IMR-90 (cell line): ENCODE results near the gene IGSF3. TPM values are rescaled to one million over a fixed set of nuclear protein-coding genes. Genes with fewer than 3 reads are reported as not detected.

ENCODE experiments used
- ATAC-seq: fragments of 200-7000 bp; cut with Tn5 transposase; 2 replicates; pipeline ENCODE4 v1.9.1; 2020; ENCODE audit warnings: low read depth, mild to moderate bottlenecking, moderate library complexity
- BruUV-seq: library from RNA; stranded (reverse); fragments of 400-500 nt; replicated peaks from 2 replicates; lab custom pipeline; 2021; lab: Mats Ljungman, UMichigan
- CTCF ChIA-PET: fragments of 300-600 bp; formaldehyde crosslinking; extraction: SDS; loops from one replicate; lab custom pipeline; 2021; ENCODE audit warnings: antibody characterized with exemption; lab: Yijun Ruan, JAX
- POLR2A ChIA-PET: fragments of 300-600 bp; sonication (Branson Sonifier 250); formaldehyde crosslinking; loops from one replicate; lab custom pipeline; 2022; ENCODE audit warnings: antibody characterized with exemption; ENCODE audit not compliant: unreplicated experiment; lab: Charles Lee
- DNase-seq: peaks from one replicate; pipeline ENCODE4 v3.0.0; 2013
- H2AFZ ChIP-seq: replicated peaks from 2 replicates; pipeline ENCODE3; 2013; ENCODE audit warnings: low read length, mild to moderate bottlenecking; ENCODE audit not compliant: poor library complexity
- H2AK5ac ChIP-seq: 2 replicates; pipeline ENCODE4 v1.6.1; 2013; ENCODE audit warnings: low read depth, low read length, inconsistent platforms
- H2AK9ac ChIP-seq: replicated peaks from 2 replicates; pipeline ENCODE3; 2013; ENCODE audit warnings: mild to moderate bottlenecking, low read depth, low read length, moderate library complexity; ENCODE audit not compliant: poor library complexity
- H2BK120ac ChIP-seq: 2 replicates; pipeline ENCODE4 v1.6.1; 2013; ENCODE audit warnings: low read depth, low read length, inconsistent platforms
- H2BK15ac ChIP-seq: 3 replicates; pipeline ENCODE4 v1.6.1; 2013; ENCODE audit warnings: low read depth, low read length, inconsistent platforms
- H2BK20ac ChIP-seq: 2 replicates; pipeline ENCODE4 v1.6.1; 2013; ENCODE audit warnings: low read depth, mild to moderate bottlenecking, inconsistent platforms, low read length, moderate library complexity
- H2BK5ac ChIP-seq: 2 replicates; pipeline ENCODE4 v1.6.1; 2013; ENCODE audit warnings: mild to moderate bottlenecking, low read depth, low read length, inconsistent platforms; ENCODE audit not compliant: poor library complexity, severe bottlenecking
- H3K14ac ChIP-seq: replicated peaks from 2 replicates; pipeline ENCODE4 v1.6.1; 2013; ENCODE audit warnings: low read depth, low read length, inconsistent platforms
- H3K18ac ChIP-seq: 2 replicates; pipeline ENCODE4 v1.6.1; 2013; ENCODE audit warnings: low read depth, low read length, control low read depth
- H3K23ac ChIP-seq: 2 replicates; pipeline ENCODE4 v1.6.1; 2013; ENCODE audit warnings: low read depth, low read length, inconsistent platforms
- H3K27ac ChIP-seq: 2 replicates; pipeline ENCODE4 v1.5.1; 2013; ENCODE audit warnings: mild to moderate bottlenecking, control low read depth, low read length; ENCODE audit not compliant: insufficient read depth
- H3K27me3 ChIP-seq: 2 replicates; pipeline ENCODE4 v1.6.1; 2013; ENCODE audit warnings: low read length; ENCODE audit not compliant: control insufficient read depth, insufficient read depth
- H3K36me3 ChIP-seq: 2 replicates; pipeline ENCODE4 v1.6.1; 2013; ENCODE audit warnings: low read length, mixed read lengths; ENCODE audit not compliant: control insufficient read depth, insufficient read depth
- H3K4ac ChIP-seq: 2 replicates; pipeline ENCODE4 v1.6.1; 2013; ENCODE audit warnings: low read depth, low read length, inconsistent platforms
- H3K4me1 ChIP-seq: 2 replicates; pipeline ENCODE4 v1.6.1; 2013; ENCODE audit warnings: low read length, mixed read lengths; ENCODE audit not compliant: control insufficient read depth, insufficient read depth
- H3K4me2 ChIP-seq: 2 replicates; pipeline ENCODE4 v1.6.1; 2013; ENCODE audit warnings: low read depth, mild to moderate bottlenecking, control low read depth, low read length, moderate library complexity
- H3K4me3 ChIP-seq: 2 replicates; pipeline ENCODE4 v1.5.1; 2013; ENCODE audit warnings: low read depth, mild to moderate bottlenecking, control low read depth, low read length, moderate library complexity; ENCODE audit not compliant: insufficient read depth
- H3K56ac ChIP-seq: 2 replicates; pipeline ENCODE4 v1.6.1; 2013; ENCODE audit warnings: low read length, inconsistent platforms; ENCODE audit not compliant: insufficient read depth; ENCODE audit errors: extremely low read depth
- H3K79me1 ChIP-seq, 2 experiments: 2 replicates each; pipeline ENCODE4 v1.6.1; 2013; ENCODE audit warnings: low read length in 2 of 2, inconsistent platforms in 1 of 2, low read depth in 1 of 2
- H3K9ac ChIP-seq: 2 replicates; pipeline ENCODE4 v1.6.1; 2013; ENCODE audit warnings: low read depth, low read length, control low read depth
- H3K9me1 ChIP-seq: 2 replicates; pipeline ENCODE4 v1.6.1; 2013; ENCODE audit warnings: low read length, inconsistent platforms; ENCODE audit not compliant: insufficient read depth
- H3K9me3 ChIP-seq: 2 replicates; pipeline ENCODE4 v1.6.1; 2013; ENCODE audit warnings: low read length; ENCODE audit not compliant: control insufficient read depth, insufficient read depth
- H4K20me1 ChIP-seq: 2 replicates; pipeline ENCODE4 v1.6.1; 2013; ENCODE audit warnings: low read length, inconsistent platforms; ENCODE audit not compliant: insufficient read depth
- H4K5ac ChIP-seq: 2 replicates; pipeline ENCODE4 v1.6.1; 2013; ENCODE audit warnings: mild to moderate bottlenecking, low read depth, low read length, control low read depth
- H4K8ac ChIP-seq, 2 experiments: 2 replicates each; pipeline ENCODE4 v1.6.1; 2013; ENCODE audit warnings: low read depth in 2 of 2, low read length in 2 of 2, control low read depth in 1 of 2, inconsistent platforms in 1 of 2
- H4K91ac ChIP-seq: 2 replicates; pipeline ENCODE4 v1.6.1; 2013; ENCODE audit warnings: low read depth, low read length, inconsistent platforms; ENCODE audit not compliant: insufficient read depth
- BHLHE40 ChIP-seq: fragments of 150-350 bp; IDR thresholded peaks from 2 replicates; pipeline ENCODE4 v1.6.1; 2016; ENCODE audit warnings: mild to moderate bottlenecking, low read depth, low read length
- CEBPB ChIP-seq: IDR thresholded peaks from 2 replicates; pipeline ENCODE4 v1.6.1; 2012; ENCODE audit warnings: low read depth, low read length, improper control_type of control experiment
- CHD1 ChIP-seq: IDR thresholded peaks from 2 replicates; pipeline ENCODE4 v1.6.1; 2012; ENCODE audit warnings: low read depth, low read length, improper control_type of control experiment
- ELK1 ChIP-seq: fragments of 150-350 bp; IDR thresholded peaks from 2 replicates; pipeline ENCODE4 v1.6.1; 2016; ENCODE audit warnings: low read depth, mild to moderate bottlenecking, low read length, moderate library complexity, borderline replicate concordance
- FOS ChIP-seq: fragments of 150-350 bp; IDR thresholded peaks from 2 replicates; pipeline ENCODE4 v1.6.1; 2016; ENCODE audit warnings: low read depth, low read length
- MAFK ChIP-seq: IDR thresholded peaks from 2 replicates; pipeline ENCODE4 v1.6.1; 2012; ENCODE audit warnings: low read depth, low read length, improper control_type of control experiment
- MAZ ChIP-seq: IDR thresholded peaks from 2 replicates; pipeline ENCODE4 v1.6.1; 2012; ENCODE audit warnings: low read depth, mild to moderate bottlenecking, low read length, improper control_type of control experiment, moderate library complexity, borderline replicate concordance
- MXI1 ChIP-seq: IDR thresholded peaks from 2 replicates; pipeline ENCODE4 v1.6.1; 2012; ENCODE audit warnings: low read depth, mild to moderate bottlenecking, low read length, moderate library complexity, borderline replicate concordance
- NFE2L2 ChIP-seq: fragments of 150-350 bp; IDR thresholded peaks from 2 replicates; pipeline ENCODE4 v1.6.1; 2016; ENCODE audit warnings: low read depth, mild to moderate bottlenecking, low read length
- POLR2A ChIP-seq: IDR thresholded peaks from 2 replicates; pipeline ENCODE4 v1.6.1; 2012; ENCODE audit warnings: mild to moderate bottlenecking, low read depth, low read length
- RAD21 ChIP-seq: IDR thresholded peaks from 2 replicates; pipeline ENCODE4 v1.6.1; 2012; ENCODE audit warnings: low read length, improper control_type of control experiment
- RCOR1 ChIP-seq: IDR thresholded peaks from 2 replicates; pipeline ENCODE4 v1.6.1; 2012; ENCODE audit warnings: mild to moderate bottlenecking, low read length, improper control_type of control experiment; ENCODE audit not compliant: insufficient replicate concordance
- RFX5 ChIP-seq: IDR thresholded peaks from 2 replicates; pipeline ENCODE4 v1.8.0; 2012; ENCODE audit warnings: low read depth, mild to moderate bottlenecking, low read length, moderate library complexity
- SMC3 ChIP-seq: fragments of 150-350 bp; IDR thresholded peaks from 2 replicates; pipeline ENCODE4 v1.6.1; 2016; ENCODE audit warnings: low read depth, mild to moderate bottlenecking, antibody characterized with exemption, low read length, moderate library complexity
- USF2 ChIP-seq: fragments of 150-350 bp; IDR thresholded peaks from 2 replicates; pipeline ENCODE4 v1.6.1; 2017; ENCODE audit warnings: mild to moderate bottlenecking, antibody characterized with exemption, low read length, low read depth
- WGBS, 2 experiments: methylation state at CpG; one replicate each; pipeline versions ENCODE4 v1.1.5 to v1.1.7; 2013; ENCODE audit warnings: missing lambda C conversion rate in 2 of 2; ENCODE audit not compliant: insufficient read length in 1 of 2; ENCODE audit errors: extremely low coverage in 2 of 2; 5-methylcytosine and 5-hydroxymethylcytosine counted together
- dilution Hi-C: fragments of 300-500 bp; cut with HindIII; formaldehyde crosslinking; loops from one replicate; pipeline ENCODE4 v1.14.3; 2018; ENCODE audit warnings: low sequenced_read_pairs; ENCODE audit not compliant: unreplicated experiment
- in situ Hi-C: fragments of 300-500 bp; cut with MboI; formaldehyde crosslinking; loops from 3 replicates; pipeline ENCODE4 v1.14.3; 2019; ENCODE audit warnings: low sequenced_read_pairs, inconsistent platforms, mixed read lengths
- intact Hi-C: fragments of 100-400 bp; cut with micrococcal nuclease; formaldehyde crosslinking; loops from 2 replicates; pipeline ENCODE4 v1.10.0; 2022
- polyA plus RNA-seq, 3 experiments: library from polyadenylated mRNA; depleted of rRNA; stranded (reverse); fragments of >200 nt; gene quantifications; 2 replicates each; pipeline ENCODE4 v1.2.3, GENCODE V29; 2012; ENCODE audit warnings: low replicate concordance in 1 of 3
- total RNA-seq: library from RNA; depleted of rRNA; stranded (reverse); fragments of >200 nt; gene quantifications from 2 replicates; pipeline ENCODE4 v1.2.3, GENCODE V29; 2012

IGSF3 gene
- total and polyA plus RNA-seq, 2 of the 4 experiments (the other 2 are of a cell fraction): under 0.01 to 0.02 TPM

DNA sequence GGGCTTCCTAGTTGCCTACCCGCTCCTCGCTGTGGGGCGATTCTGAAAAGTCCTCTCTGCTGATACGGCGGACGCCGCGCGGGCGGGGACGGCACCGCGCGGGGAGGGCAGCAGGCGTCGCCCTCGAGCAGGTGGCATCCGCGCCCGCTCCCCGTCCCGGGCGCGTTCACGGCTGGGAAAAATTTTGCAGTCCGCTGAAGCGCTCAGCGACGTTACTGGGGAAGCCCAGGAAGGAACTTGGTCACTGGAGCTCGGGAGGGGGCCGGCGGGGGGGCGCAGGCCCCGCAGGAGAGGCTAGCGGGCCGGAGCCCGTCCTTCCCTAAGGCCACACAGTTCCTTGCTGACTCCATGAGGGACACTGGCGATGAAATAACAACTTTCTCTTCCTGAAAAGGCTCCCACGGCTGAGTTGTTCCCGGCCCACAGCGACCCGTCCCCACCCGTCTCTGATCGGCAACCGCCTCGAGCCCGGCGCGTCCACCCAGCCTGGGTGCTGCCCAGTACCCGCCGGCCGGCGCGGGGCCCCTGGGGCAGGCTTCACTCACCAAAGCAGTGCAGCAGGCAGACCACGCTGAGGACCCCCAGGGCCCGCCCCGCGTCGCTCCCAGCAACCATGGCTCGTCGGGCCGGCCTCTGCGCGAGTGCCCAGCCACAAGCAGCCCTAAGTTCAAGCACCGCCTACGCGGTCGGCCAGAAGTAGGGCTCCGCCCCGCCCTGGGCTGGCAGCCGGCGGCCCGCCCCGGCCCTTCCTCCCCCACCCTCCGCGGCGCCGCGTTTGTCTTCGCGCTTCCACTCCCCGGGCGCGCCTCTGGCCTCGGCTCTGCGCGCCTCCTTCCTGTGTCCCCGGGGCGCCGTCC lies 96.9 kb downstream of the IGSF3 start, which contains the start of gene CD58:
Gene CD58, minus strand, starts transcription at position 669 of the 857 bp plus-strand sequence. Its CDS starts 54 bp downstream, at position 615.
- H4K5ac ChIP-seq: peak within 1 kb of the TSS; percentile 39; the same call in 1 of the 2 replicates
- no peak within 1 kb of the TSS for H4K91ac ChIP-seq
- ChIA-PET CTCF (interaction anchor here (1.2 kb wide), 1 partner anchor 9 kb away, joined by 3 read pairs; no protein-coding TSS in a partner anchor), POLR2A (no interaction called here)
- intact Hi-C loops (loop anchor here (10.0 kb wide), 1 partner anchor 436 kb away; no protein-coding TSS in a partner anchor), dilution Hi-C loops (no loop called here), in situ Hi-C loops (no loop called here)
- no peaks in the 10 kb centered on the region for H3K79me1 ChIP-seq
- H2BK15ac ChIP-seq: no peak within 1 kb of the TSS
- H4K20me1 ChIP-seq: no peaks in the 10 kb centered on the region
- H3K36me3 ChIP-seq: no peaks in the 10 kb centered on the region
- DNase-seq (peak; percentile 63), ATAC-seq (peak; percentile 95)
- peak within 1 kb of the TSS; percentile 90 for H3K4me2 ChIP-seq
- 0 out of 2 replicates have a peak within 1 kb of the TSS, but pooled peaks have one; percentile 3 for H2AK5ac ChIP-seq
- 1% methylated on average over 22 of the region's 90 CpGs; no CpG with 5 or more reads in 1 of the 2 experiments for WGBS, 2 experiments
- peak within 1 kb of the TSS; percentile 23; the same call in 1 of the 2 replicates for H3K27ac ChIP-seq
- no peak within 1 kb of the TSS; the same call in 1 of the 2 replicates for H2BK120ac ChIP-seq
- H3K27me3 ChIP-seq: peaks cover 10% of the 10 kb centered on the region
- no peak within 1 kb of the TSS for H3K18ac ChIP-seq
- no peak within 1 kb of the TSS for H2BK20ac ChIP-seq
- H2BK5ac ChIP-seq: no peak within 1 kb of the TSS
- H3K9ac ChIP-seq: peak within 1 kb of the TSS; percentile 65
- peak within 1 kb of the TSS; percentile 57; the same call in 1 of the 2 replicates for H3K14ac ChIP-seq
- peak within 1 kb of the TSS; percentile 65 for H2AK9ac ChIP-seq
- peak within 1 kb of the TSS; percentile 52; the same call in 1 of the 2 replicates for H3K23ac ChIP-seq
- no peaks in the 10 kb centered on the region for H3K9me3 ChIP-seq
- H4K8ac ChIP-seq: peak within 1 kb of the TSS; percentile 39 to 61; a peak in 2 of 4 replicates
- peak within 1 kb of the TSS; percentile 20; the same call in 1 of the 2 replicates for H3K4ac ChIP-seq
- peaks cover 2% of the 10 kb centered on the region; the same call in 1 of the 2 replicates for H3K4me1 ChIP-seq
- peak within 1 kb of the TSS; percentile 97 for H2AFZ ChIP-seq
- peak within 1 kb of the TSS; percentile 80 for H3K4me3 ChIP-seq
- H3K9me1 ChIP-seq: peaks cover 5% of the 10 kb centered on the region; the same call in 1 of the 2 replicates
- BruUV-seq: no TSS peak
- H3K56ac ChIP-seq: no peak within 1 kb of the TSS
- peak; percentile 79 for TF ChIP-seq MAZ
- no peak for TF ChIP-seq CEBPB
- no peak for TF ChIP-seq CHD1
- no peak for TF ChIP-seq USF2
- no peak; the same call in 1 of the 2 replicates for TF ChIP-seq POLR2A
- TF ChIP-seq ELK1: no peak
- TF ChIP-seq BHLHE40: 0 out of 2 replicates have a peak, but pooled peaks have one; percentile 3
- TF ChIP-seq FOS: no peak
- no peak for TF ChIP-seq RFX5
- no peak for TF ChIP-seq MAFK
- TF ChIP-seq RCOR1: peak; percentile 76
- TF ChIP-seq NFE2L2: no peak
- TF ChIP-seq MXI1: no peak
- TF ChIP-seq SMC3: no peak
- peak; percentile 27; the same call in 1 of the 2 replicates for TF ChIP-seq RAD21
